Measurements from ENCODE around the gene SLC6A13. TPM values are rescaled to one million over a fixed set of nuclear protein-coding genes. Genes with fewer than 3 reads are reported as not detected.
"Not testable (repeated sequence)": the region's sequence is repeated elsewhere in the genome, so short reads cannot be mapped to it uniquely, and the experiment has no call there.

Gene SLC6A13
- total RNA-seq, 2 donors from 2014 or later = not detected

DNA sequence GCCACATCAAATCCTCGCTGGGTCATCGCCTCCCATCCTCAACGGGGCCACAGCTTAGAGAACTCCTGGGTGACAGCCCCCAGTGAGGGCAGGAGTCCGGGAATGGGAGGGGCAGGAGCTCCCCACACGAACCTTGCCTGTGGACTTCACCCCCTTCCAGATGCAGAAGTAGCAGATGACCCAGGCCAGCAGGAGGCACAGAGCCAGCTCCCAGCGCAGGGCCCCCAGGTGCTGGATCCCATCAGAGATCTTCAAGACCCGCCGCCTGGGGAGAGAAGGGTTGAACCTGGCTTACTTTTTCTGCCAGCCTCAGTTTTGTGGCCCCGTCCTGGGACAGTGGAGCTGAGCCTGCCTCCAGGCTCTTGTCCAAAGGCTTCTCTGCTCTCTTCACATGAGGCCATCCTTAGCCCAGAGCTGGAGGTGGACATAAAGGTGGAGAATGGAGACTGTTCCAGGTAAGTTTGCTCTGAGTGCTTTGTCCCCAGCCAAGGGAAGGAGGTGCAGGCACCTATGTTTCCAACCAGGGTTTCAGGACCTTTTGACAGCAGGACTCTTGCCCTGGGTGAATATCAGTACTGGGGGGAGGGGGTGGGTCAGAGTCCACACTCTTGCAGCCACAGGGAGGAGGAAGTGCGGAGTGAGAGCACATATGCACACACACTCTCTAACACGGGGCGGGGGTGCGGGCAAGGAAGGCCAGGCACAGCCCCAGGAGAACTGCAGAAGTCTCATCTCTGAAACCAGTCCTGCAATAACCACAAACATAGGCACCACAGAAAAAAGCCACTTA, 25.4 kb downstream of the SLC6A13 start:
- intact Hi-C loops (cut with DNase I) = no loop called here

DNA sequence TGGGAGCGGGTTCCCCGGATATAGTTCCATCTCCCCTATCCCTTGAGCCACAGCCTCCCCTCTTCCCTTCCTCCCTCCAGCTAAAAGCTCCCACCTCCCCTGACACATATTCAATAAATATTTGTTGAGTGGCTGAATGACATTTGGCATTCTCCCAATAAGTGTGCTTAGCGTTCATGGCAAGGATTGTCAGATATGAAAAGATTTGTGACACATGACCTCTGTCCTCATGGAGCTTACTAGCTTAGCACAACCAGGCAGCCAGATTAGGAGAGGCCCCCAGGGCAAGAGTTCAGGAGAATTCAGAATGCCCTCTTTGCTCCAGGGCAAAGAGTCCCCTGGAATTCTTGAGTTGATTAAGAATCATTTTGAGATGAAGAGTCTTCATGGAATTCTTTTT, 26.2 kb downstream of the SLC6A13 start:
- peak; percentile 3 for DNase-seq (ENCODE audit: low spot score)
- intact Hi-C loops (cut with DNase I) = no loop called here

More for the DNA sequence above, 25.4 kb downstream of the SLC6A13 start:
- peak; percentile 79 for DNase-seq (ENCODE audit: low spot score)

DNA sequence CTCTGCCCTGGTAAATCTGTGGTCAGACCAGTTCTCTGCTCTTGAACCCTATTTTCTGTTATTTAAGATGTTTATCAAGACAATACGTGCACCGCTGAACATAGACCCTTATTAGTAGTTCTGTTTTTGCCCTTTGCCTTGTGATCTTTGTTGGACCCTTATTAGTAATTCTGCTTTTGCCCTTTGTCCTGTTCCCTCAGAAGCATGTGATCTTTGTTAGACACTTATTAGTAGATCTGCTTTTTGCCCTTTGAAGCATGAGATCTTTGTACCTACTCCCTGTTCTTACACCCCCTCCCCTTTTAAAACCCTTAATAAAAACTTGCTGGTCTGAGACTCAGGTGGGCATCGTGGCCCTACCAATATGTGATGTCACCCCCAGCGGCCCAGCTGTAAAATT, 26.7 kb downstream of the SLC6A13 start:
- intact Hi-C loops (cut with DNase I) = not testable (repeated sequence)
- DNase-seq (ENCODE audit: low spot score) = peak; percentile 17

DNA sequence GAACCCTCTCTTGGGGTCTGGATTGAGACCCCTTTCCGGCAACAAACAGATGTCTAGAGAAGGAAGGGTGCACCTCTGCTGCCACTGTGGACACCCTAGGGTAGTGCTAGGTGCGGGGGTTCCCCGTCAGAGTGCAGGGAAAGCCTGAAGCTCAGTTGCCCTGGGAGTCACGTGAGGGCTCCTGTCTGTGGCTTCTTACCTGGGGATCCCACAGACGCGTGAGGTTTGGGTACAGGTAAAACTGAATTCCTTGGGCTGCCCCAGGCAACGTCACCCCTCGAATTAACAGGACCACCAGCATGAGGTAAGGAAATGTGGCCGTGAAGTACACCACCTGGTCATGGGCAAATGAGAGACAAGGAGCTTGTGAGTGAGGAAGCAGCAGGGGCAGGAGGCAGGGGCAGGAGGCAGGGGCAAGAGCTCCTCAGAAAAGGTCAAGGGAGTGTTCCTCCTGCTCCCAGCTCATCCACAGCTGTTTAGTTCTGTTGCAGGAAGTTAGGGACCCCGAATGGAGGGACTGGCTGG, 27.7 kb downstream of the SLC6A13 start:
- intact Hi-C loops (cut with DNase I) = no loop called here

DNA sequence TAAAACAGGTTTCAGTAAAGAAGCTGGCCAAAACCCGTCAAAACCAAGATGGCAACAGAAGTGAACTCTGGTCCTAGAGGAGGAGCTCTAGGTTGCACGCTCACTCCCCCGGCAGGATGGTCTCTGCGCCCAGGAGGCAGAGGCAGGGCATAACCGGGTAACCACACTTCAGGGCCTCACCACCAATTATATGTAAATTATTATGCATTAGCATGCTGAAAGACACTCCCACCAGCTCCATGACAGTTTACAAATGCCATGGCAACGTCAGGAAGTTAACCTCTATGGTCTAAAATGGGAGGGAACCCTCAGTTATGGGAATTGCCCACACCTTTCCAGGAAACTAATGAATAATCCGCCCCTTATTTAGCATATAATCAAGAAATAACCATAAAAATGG, 28.6 kb downstream of the SLC6A13 start:
- intact Hi-C loops (cut with DNase I) = no loop called here
- DNase-seq (ENCODE audit: low spot score) = no peak

More for the DNA sequence above, 27.7 kb downstream of the SLC6A13 start:
- DNase-seq (ENCODE audit: low spot score) = peak; percentile 35

DNA sequence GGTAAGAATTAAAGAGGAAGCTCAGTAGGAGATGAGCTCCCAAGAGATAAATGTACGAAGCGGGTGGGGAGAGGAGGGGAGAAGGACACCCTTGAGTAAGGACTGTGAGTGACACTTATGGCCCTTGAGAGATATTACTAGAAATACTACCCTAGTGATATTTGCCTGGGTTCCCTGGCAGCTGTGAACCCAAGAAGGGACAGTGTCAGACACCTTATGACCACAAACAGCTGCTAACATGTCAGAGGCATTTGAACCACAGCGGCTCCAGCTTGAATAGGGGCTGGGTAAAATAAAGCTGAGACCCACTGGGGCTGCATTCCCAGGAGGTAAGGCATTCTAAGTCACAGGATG, 29.0 kb downstream of the SLC6A13 start:
- intact Hi-C loops (cut with DNase I) = no loop called here
- DNase-seq (ENCODE audit: low spot score) = no peak

DNA sequence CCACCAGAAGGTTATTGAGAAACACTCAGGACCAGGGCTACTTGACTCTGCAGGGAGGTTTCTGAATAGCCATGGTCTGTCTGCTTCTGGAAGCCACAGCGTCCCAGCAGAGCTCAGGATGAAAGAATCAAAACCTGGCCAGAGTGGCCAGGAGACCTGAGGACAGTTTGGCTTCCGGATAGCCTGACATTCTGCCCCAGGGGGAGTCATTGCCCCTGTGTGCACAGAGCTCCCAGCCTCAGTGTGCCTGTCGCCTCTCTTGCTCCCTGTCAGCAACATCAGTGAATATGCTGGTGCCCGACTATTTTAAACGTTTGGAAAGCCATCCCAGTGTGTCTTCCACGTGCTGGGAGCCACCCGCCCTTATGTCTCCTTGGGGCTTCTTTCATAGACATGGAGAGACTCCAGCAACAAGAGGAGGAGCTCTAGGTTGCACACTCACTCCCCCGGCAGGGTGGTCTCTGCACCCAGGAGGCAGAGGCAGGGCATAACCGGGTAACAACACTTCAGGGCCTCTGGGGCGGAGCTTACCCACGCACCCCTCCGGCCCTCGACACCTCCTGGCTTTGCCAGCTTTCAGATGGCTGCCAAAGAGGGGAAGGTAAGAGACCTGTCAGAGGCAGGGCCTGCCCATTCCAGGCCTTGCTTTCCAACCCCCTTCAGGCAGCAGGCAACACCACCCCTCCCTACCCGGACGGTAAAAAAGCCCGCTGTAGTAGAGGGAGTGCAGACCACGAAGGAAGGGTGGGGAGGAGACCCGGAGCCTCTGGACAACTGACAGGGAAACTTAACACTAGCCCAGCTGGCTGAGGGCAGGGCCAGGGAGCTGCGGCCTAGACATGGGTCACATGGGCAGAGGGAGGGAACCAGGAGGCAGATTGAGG, 29.7 kb downstream of the SLC6A13 start:
- intact Hi-C loops (cut with DNase I) = no loop called here
- DNase-seq (ENCODE audit: low spot score) = peak; percentile 78

DNA sequence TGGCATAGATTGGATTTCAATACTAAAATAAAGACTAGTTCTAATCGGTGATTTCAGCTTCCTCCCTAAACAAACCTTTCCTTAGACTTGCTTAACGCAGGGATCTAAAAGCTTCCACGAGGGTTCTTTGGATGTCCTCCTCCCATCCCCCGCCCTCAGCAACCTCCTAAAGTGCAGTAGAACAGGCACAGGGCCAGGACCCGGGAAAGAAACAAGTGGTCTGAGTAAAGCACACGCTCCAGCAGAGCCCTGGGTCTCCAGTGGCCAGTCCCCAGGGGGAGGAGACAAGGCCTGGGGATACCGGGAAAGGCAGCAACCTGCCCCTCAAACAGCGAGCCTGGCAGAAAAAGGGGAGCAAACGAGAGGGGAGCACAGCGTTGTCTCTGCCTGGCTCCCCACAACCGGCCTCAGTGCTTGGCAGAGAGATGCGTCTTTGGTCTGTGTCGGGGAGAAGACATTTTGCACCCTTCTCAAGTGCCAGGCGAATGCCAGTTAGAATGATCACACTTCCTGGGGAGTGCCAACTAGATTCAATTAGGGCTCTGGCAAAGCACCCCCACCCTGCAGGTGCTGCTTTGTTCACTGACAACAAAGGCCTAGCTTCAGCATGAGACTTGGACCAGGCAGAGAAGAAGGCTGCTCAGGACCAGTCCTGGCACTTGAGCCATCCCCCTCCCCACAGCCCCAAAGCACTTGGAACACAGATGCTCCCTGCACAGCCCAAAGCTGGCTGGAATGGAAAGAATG, 31.5 kb downstream of the SLC6A13 start:
- DNase-seq (ENCODE audit: low spot score) = peak; percentile 58
- intact Hi-C loops (cut with DNase I) = no loop called here

DNA sequence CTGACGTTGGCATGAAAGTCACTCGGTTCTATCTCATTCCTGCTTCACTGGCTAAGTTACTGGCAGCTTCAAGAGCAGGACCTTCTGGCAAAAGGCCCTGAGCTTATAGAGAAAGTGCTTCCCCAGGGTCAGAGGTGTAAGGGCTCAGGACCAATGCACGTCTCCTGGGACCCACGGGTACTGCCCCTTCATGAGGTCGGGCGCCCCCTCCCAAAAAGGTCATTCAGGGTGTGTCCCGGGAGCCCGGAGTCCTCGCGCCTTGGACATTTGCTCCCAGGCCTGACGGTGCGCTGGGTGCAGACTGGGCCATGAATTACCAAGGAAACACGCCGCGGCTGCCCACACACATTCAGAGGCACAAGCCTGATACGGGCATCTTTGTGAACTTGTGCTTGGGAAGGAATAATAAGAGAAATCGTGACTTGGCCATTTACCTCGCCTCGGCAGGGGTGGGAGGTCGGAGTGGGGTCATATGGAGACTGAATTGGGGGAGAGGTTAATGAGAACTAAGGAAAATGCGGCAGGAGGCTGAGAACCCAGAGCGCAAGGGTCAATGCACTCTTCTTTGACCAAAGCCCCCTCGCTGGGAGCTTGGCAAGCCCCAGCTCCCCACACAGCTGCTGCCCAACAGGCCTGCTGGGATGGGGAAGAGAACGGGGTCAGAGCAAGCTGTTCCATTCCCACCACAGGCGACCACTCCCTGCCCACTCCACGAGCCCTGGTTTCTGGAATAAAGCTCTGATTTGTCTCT, 33.0 kb downstream of the SLC6A13 start:
- peak; percentile 74 for DNase-seq (ENCODE audit: low spot score)
- intact Hi-C loops (cut with DNase I) = no loop called here

DNA sequence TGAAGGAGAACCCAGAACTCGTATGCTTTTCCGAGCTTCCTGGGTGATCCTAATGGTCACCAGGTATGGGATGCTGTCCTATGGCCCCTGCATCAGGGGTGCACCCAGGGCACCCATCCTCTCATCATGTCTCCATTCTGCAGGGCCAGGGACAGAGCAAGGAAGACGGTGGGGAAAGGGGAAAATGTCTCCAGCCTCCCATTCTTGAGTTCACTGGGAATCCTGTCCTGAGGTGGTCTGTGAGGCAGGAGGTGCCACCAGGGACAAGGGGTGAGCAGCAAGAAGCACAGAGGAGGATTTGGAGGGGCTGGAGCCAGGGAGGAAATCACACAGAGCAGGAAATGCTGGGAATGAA, 33.8 kb downstream of the SLC6A13 start:
- intact Hi-C loops (cut with DNase I) = no loop called here
- peak; percentile 9 for DNase-seq (ENCODE audit: low spot score)

DNA sequence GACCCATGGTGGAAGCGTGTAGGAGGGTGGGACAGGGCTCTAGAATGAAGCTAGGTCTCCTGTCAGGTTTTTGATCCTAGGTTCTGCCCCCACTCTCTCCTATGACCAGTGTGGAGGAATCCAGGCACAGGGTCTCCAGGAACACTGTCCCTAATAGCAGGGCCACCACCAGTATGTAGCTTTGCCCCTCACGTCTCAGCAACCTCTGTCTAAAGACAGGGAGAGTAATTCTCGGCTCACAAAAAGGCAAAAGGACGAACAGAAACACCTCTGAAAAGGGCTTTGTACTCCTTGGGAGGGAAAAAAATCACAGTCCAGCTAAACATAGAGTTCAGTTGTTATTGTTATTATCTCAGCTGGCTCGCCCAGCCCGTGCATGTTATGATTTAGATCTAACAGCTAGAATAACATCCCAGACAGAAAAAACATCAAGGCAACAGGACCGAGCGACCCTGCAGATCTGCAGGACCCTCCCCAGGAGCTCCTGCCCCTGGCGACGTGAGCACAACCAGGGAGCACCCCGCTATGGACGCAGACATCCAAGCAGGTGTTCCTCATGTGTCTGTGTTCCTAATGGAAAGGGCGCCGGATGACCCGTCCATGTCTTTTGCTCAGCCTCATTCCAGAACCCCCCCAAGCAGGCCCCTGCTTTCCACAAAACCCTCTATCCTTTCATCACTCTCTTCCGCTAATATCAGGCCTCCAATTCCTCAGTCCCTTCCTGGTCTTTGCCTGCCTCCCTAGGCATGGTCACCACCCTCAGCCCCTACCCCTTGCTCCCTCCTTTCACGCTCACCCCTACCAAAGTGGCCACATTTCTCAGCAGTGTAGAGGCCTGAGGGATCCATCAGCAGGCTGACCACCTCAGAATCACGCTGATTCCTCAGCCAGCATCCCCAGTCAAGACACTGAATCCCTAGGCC, 34.5 kb downstream of the SLC6A13 start:
- peak; percentile 63 for DNase-seq (ENCODE audit: low spot score)
- intact Hi-C loops (cut with DNase I) = no loop called here

DNA sequence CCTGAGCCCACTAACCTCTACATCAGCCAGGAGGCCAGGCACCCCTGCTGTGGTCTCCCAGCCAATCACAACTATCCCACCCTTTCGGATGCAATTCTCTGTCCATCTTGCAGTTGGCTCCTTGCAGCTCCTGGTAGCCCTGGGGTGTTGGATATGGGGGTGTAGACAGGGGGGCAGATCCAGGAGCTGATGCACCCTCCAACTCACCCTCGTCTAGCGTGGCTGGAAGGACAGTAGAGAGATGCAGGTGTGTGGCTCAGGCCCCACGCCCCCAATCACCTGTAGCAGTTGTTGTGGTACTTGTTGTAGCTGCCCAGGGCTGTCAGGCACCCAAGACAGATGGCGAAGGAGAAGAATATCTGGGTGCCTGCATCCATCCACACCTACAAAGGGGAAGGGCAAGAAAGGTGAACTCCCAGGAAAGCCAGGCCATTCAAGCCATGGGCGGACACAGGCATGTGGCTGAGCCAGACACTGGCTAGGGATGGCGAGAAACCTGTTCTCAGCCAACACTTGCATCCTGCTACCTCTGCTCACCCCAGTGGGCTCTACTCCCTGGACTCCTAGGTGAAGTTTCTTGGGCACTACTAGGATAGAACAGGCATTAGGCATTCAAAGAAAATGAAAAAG, 35.2 kb downstream of the SLC6A13 start:
- intact Hi-C loops (cut with DNase I) = no loop called here
- peak; percentile 36 for DNase-seq (ENCODE audit: low spot score)

DNA sequence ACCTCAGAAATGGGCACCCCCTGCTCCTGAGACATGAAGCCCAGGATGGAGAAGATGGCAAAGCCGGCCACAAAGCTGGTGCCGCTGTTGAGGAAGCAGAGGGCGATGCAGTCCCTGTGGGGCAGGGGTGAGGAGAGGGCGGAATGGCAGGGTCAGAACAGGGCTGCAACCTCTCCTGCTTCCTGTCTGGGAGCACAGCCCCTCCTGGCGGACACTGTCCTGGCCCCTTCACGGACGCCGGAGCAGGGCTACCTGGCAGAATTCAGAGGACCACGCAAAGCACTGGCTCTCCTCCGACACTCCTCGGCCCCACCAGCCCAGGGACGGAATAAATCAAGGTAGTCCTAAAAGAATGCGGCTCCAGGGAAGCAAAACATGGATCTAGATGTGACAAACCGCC, 36.2 kb downstream of the SLC6A13 start:
- intact Hi-C loops (cut with DNase I) = no loop called here
- DNase-seq (ENCODE audit: low spot score) = peak; percentile 45

DNA sequence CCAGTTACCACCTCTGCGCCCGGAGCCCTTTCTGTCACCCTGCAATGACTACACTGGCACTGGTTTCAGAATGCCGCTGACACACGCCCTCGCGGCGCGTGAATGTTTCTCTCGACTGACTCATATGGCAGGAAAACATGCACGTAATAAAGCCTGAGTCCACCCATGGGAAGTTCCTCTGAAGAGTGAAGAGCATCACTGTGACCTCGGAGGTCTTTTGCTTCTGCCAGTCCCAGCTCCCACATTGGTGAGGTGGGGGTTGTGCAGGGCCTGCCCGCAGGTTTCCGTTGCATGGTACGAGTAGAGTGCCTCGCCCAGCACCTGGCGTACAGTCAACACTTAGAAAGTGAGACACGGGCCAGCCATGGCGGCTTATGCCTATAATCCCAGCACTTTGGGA, 37.6 kb downstream of the SLC6A13 start:
- DNase-seq (ENCODE audit: low spot score) = peak; percentile 74
- intact Hi-C loops (cut with DNase I) = no loop called here

DNA sequence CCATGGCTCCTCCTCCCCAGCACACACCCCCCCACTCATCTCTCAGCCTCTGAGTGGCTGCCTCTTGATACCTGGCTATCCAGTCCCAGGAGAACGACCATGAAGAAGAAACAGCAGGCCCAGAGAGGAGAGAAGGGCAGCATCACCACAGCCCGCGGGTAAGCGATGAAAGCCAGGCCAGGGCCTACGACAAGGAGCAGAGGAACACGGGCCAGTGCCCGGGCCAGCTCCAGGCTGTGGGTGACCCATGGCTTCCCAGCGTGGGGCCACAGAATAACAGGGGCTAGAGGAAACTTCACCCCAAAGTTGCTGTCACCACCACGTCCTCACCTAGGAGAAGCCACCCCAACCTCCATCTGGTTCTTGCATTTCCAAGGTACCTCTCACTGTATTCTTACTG, 38.3 kb downstream of the SLC6A13 start:
- intact Hi-C loops (cut with DNase I) = no loop called here
- peak; percentile 29 for DNase-seq (ENCODE audit: low spot score)

DNA sequence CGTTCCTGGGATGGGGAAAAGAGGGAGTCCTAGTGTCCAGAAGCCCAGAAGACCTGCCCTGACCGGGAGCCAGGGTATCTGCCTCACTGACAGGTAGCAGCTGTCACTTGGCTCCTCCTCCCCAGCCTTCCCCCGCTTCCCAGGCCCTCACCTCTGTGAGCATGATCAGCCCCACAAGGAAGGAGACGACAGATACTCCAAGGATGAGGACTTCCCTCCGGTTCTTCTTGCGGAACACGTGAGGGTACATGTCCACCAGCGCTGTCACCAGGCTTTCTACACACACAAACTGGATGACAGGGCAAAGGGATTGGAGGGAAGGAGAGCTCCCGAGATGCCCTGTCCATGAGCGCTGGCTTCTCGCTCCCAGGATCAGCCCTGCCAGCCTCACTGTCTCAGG, 38.8 kb downstream of the SLC6A13 start:
- intact Hi-C loops (cut with DNase I) = no loop called here
- DNase-seq (ENCODE audit: low spot score) = peak; percentile 53

DNA sequence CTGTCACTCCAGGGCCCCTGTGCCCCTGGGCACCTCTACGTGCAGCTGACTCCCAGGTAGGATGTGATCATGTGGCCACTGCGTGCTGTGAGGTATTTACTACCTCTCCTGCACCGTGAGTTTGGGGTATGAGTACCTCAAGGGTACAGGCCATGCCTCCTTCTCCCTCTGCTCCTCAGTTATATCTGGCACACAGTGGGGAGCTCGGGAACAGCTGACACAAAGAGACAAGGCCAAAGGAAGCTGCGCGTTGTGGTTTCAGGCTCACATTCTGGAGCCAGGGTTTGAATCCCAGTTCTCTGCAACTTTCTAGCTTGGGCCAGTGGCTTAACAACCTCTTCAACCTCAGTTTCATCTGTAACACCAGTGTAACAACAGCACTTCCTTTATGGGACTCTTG, 40.9 kb downstream of the SLC6A13 start:
- no peak for DNase-seq (ENCODE audit: low spot score)
- intact Hi-C loops (cut with DNase I) = no loop called here

Measured in posterior vena cava (tissue), 2 donors.